Measurements from ENCODE around the gene CLOCK.

Gene CLOCK

DNA sequence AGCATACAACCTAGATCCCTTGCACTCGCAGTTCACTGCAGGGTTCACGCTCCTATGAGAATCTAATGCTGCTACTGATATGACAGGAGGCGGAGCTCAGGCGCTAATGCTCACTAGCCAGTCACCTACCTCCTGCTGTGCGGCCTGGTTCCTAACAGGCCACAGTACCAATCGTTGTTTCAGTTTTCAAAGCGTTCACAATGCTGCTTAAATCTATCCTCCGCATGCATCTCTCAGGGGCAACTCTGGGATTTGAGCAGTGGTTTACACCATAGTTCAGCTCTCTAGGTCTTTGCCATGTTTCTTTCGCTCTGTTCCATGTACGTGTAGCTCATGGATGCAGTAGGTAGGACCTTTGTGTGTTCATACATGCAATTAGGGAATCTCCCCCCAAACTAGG is 47.2 kb downstream of the CLOCK start:
- TF ChIP-seq, protein P1, sequence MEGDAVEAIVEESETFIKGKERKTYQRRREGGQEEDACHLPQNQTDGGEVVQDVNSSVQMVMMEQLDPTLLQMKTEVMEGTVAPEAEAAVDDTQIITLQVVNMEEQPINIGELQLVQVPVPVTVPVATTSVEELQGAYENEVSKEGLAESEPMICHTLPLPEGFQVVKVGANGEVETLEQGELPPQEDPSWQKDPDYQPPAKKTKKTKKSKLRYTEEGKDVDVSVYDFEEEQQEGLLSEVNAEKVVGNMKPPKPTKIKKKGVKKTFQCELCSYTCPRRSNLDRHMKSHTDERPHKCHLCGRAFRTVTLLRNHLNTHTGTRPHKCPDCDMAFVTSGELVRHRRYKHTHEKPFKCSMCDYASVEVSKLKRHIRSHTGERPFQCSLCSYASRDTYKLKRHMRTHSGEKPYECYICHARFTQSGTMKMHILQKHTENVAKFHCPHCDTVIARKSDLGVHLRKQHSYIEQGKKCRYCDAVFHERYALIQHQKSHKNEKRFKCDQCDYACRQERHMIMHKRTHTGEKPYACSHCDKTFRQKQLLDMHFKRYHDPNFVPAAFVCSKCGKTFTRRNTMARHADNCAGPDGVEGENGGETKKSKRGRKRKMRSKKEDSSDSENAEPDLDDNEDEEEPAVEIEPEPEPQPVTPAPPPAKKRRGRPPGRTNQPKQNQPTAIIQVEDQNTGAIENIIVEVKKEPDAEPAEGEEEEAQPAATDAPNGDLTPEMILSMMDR (IDR thresholded peaks at IDR 0.05; ENCODE audit: low read depth, low read length), result no peak
- H3K4me3 ChIP-seq (ENCODE audit: low read depth, low read length), result no peak overlapping the region
- in situ Hi-C loops (cut with HindIII; ENCODE audit: low sequenced_read_pairs), result no loop called here
- DNase-seq (ENCODE audit: low read depth, low spot score), result no peak

DNA sequence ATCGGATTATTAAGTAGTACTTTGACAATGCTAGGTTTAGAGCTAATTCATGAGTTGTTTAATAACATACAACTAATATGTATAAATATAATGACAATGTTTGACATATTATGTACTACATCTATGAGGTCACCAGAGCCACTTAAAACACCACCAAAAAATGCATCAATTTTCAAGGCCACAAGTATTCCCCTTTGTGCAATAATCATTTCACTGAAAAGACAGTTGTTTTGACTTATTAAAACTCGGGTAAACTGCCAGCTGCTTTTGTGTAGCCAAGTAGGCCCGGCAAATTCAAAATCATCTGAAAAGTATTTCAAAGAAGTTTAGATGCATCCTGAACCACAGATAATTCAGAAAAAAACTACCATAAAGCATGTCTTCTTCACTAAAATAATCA is 48.7 kb downstream of the CLOCK start:
- in situ Hi-C loops (cut with HindIII; ENCODE audit: low sequenced_read_pairs), result no loop called here
- TF ChIP-seq, protein P1 (IDR thresholded peaks at IDR 0.05; ENCODE audit: low read depth, low read length), result no peak
- no peak overlapping the region for H3K4me3 ChIP-seq (ENCODE audit: low read depth, low read length)
- no peak for DNase-seq (ENCODE audit: low read depth, low spot score)

DNA sequence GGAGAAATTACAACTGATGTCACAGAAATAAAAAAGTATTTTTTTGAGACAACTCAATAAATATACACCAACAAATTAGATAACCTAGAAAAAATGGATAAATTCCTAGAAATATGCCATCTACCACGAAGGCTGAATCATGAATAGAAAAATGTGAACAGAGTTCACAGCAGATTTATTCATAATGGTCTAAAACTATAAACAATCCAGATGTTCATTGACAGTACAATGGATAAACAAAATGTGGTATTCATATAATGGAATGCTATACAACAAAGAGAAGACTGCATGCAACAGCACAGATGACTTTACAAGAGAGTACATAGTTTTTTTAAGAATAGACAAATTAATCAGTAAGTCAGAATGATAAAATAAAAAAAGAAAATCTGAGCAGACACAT is 55.2 kb downstream of the CLOCK start:
- no peak overlapping the region for H3K4me3 ChIP-seq (ENCODE audit: low read depth, low read length)
- TF ChIP-seq, protein P1 (IDR thresholded peaks at IDR 0.05; ENCODE audit: low read depth, low read length), result no peak
- in situ Hi-C loops (cut with HindIII; ENCODE audit: low sequenced_read_pairs), result no loop called here
- DNase-seq (ENCODE audit: low read depth, low spot score), result no peak

DNA sequence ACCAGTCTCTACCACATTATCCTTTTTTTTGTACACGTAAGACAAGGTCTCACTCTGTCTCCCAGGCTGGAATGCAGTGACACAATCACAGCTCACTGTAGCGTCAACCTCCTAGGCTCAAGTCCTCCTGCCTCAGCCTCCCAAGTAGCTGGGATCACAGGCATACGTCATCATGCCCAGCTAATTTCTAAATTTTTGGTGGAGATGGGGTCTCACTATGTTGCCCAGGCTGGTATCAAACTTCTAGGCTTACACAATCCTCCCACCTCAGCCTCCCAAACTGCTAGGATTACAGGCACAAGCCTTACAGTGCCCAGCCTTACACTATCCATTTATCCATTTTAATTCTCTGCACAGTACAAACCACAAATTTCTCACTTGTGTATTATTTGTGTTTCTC is 58.0 kb downstream of the CLOCK start:
- no peak overlapping the region for H3K4me3 ChIP-seq (ENCODE audit: low read depth, low read length)
- no peak for DNase-seq (ENCODE audit: low read depth, low spot score)
- in situ Hi-C loops (cut with HindIII; ENCODE audit: low sequenced_read_pairs), result no loop called here
- TF ChIP-seq, protein P1 (IDR thresholded peaks at IDR 0.05; ENCODE audit: low read depth, low read length), result no peak

DNA sequence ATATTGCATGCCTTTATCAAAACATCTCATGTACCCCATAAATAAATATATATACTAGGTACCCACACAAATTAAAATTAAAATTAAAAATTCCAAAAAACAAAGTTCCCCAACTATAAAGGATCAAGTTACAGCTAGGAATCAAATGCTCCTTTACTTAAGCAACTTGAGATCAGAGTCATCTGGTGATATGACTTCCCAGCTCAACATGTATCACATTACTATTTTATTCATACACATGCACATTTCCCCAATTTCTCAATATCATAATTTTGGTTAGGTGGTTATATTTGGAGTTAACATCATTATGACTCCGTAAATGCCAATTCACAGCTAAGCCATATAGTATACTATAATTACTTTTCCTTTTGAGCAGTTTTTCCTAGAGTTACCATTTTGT is 60.9 kb downstream of the CLOCK start:
- DNase-seq (ENCODE audit: low read depth, low spot score), result no peak
- H3K4me3 ChIP-seq (ENCODE audit: low read depth, low read length), result no peak overlapping the region
- in situ Hi-C loops (cut with HindIII; ENCODE audit: low sequenced_read_pairs), result no loop called here
- TF ChIP-seq, protein P1 (IDR thresholded peaks at IDR 0.05; ENCODE audit: low read depth, low read length), result no peak

DNA sequence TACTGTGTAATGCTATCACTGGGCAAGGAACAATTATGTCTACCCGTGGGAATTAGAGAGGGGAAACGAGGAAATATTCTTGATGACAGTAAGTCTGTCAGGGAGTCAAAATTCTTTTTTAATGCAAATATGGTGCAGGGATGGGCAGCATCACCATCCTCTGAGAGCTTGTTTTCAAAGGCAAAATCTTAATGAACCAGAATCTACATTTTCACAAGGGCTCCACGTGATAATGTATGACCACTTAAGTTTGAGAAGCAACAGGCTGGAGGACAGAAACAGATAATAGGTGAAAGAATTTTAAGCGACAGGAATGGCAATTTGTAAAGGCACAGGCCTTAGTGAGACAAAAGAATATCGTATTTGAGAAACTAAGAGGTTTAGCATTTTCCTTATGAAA is 63.4 kb downstream of the CLOCK start:
- DNase-seq (ENCODE audit: low read depth, low spot score), result no peak
- no peak overlapping the region for H3K4me3 ChIP-seq (ENCODE audit: low read depth, low read length)
- TF ChIP-seq, protein P1 (IDR thresholded peaks at IDR 0.05; ENCODE audit: low read depth, low read length), result no peak
- in situ Hi-C loops (cut with HindIII; ENCODE audit: low sequenced_read_pairs), result no loop called here

Data from astrocyte of the spinal cord (primary cell).